C4-2B (cell line): Measurements from ENCODE around the gene NLRC5.
A peak's percentile ranks its signal among the peaks of the same experiment; 100 is the strongest.

ENCODE experiments used
- H3K27ac ChIP-seq: fragments of 450-650 bp; 2 replicates; pipeline ENCODE4 v1.5.1; 2017
- CTCF ChIP-seq: fragments of 450-650 bp; conservative IDR thresholded peaks from 2 replicates; pipeline ENCODE4 v1.5.1; 2017; ENCODE audit warnings: mild to moderate bottlenecking
- ZFX ChIP-seq: fragments of 450-650 bp; IDR thresholded peaks from 2 replicates; pipeline ENCODE4 v1.6.1; 2017

Gene NLRC5

GRCh38 chr16:57072616-57073275 is 83.4 kb downstream of the NLRC5 start:
- no peak for TF ChIP-seq ZFX
- TF ChIP-seq CTCF: no peak
- no peak overlapping the region for H3K27ac ChIP-seq

GRCh38 chr16:57077714-57078113 is 88.4 kb downstream of the NLRC5 start:
- TF ChIP-seq ZFX (no peak), CTCF (no peak)
- no peak overlapping the region for H3K27ac ChIP-seq

GRCh38 chr16:57081744-57082143 is 92.4 kb downstream of the NLRC5 start:
- no peak overlapping the region for H3K27ac ChIP-seq
- TF ChIP-seq CTCF: no peak
- TF ChIP-seq ZFX: no peak

GRCh38 chr16:57082664-57083063 is 93.3 kb downstream of the NLRC5 start:
- H3K27ac ChIP-seq: no peak overlapping the region
- TF ChIP-seq CTCF (no peak), ZFX (no peak)

- no peak for TF ChIP-seq ZFX
- TF ChIP-seq CTCF: no peak
- H3K27ac ChIP-seq: no peak overlapping the region
Observed at GRCh38 chr16:57083485-57084126, 94.2 kb downstream of the NLRC5 start.

- H3K27ac ChIP-seq: no peak overlapping the region
- TF ChIP-seq ZFX (no peak), CTCF (peak; percentile 95)
Observed at GRCh38 chr16:57084257-57084770, 95.0 kb downstream of the NLRC5 start.

- TF ChIP-seq CTCF: no peak
- TF ChIP-seq ZFX: no peak
- H3K27ac ChIP-seq: no peak overlapping the region
Observed at GRCh38 chr16:57084996-57085395, 95.6 kb downstream of the NLRC5 start.
